HG02943 (cell line): ENCODE measurements around the gene ZNF575.
"Not testable (repeated sequence)": the region's sequence is repeated elsewhere in the genome, so short reads cannot be mapped to it uniquely, and the experiment has no call there.

ENCODE experiments used
- ATAC-seq: cut with Tn5 transposase; IDR thresholded peaks from one replicate; pipeline ENCODE4 v1.9.1; 2021; ENCODE audit warnings: mild to moderate bottlenecking, low read depth, moderate library complexity; ENCODE audit not compliant: unreplicated experiment

The ZNF575 gene

GRCh38 chr19:43507880-43508279 is 25.1 kb upstream of the ZNF575 start:
- no peak for ATAC-seq

GRCh38 chr19:43510713-43511112 is 22.3 kb upstream of the ZNF575 start:
- no peak for ATAC-seq

- no peak for ATAC-seq
Observed at GRCh38 chr19:43511324-43511723, 21.7 kb upstream of the ZNF575 start.

- ATAC-seq = not testable (repeated sequence)
Observed at GRCh38 chr19:43512399-43512798, 20.6 kb upstream of the ZNF575 start.

GRCh38 chr19:43518051-43518450 is 14.9 kb upstream of the ZNF575 start:
- no peak for ATAC-seq

GRCh38 chr19:43519436-43520088 is 13.4 kb upstream of the ZNF575 start:
- no peak for ATAC-seq

GRCh38 chr19:43522929-43523328 is 10.1 kb upstream of the ZNF575 start:
- no peak for ATAC-seq

- ATAC-seq = not testable (repeated sequence)
Observed at GRCh38 chr19:43523696-43524095, 9.3 kb upstream of the ZNF575 start.

GRCh38 chr19:43524922-43525835 is 7.8 kb upstream of the ZNF575 start:
- ATAC-seq = no peak

GRCh38 chr19:43525836-43526771 is 6.9 kb upstream of the ZNF575 start:
- peak; percentile 17 for ATAC-seq

- ATAC-seq = peak; percentile 65
Observed at GRCh38 chr19:43526884-43527859, 5.8 kb upstream of the ZNF575 start, which contains the start of gene ETHE1. Gene ETHE1 (minus strand): TSS chr19:43527201. CDS start chr19:43527177, 24 bp downstream.

GRCh38 chr19:43527860-43528622 is 4.9 kb upstream of the ZNF575 start:
- ATAC-seq = no peak

- peak; percentile 10 for ATAC-seq
Observed at GRCh38 chr19:43532571-43532961, 422 bp upstream of the ZNF575 start.

- ATAC-seq = peak; percentile 60
Observed at GRCh38 chr19:43533546-43534304, 737 bp downstream of the ZNF575 start.

GRCh38 chr19:43534305-43534815 is 1.4 kb downstream of the ZNF575 start:
- peak; percentile 1 for ATAC-seq

GRCh38 chr19:43534816-43535761 is 2.1 kb downstream of the ZNF575 start:
- no peak for ATAC-seq

GRCh38 chr19:43538922-43539321 is 5.9 kb downstream of the ZNF575 start:
- ATAC-seq = no peak
